Neural cell (in vitro differentiated cells): ENCODE measurements around the gene LHFPL2. TPM values are rescaled to one million over a fixed set of nuclear protein-coding genes. Genes with fewer than 3 reads are reported as not detected.

ENCODE experiments used
- H2AFZ ChIP-seq: fragments of 200-600, 300-800 bp; sonication (generic), shearing (Covaris generic); 2 replicates; pipeline ENCODE4 v1.6.0; 2014; ENCODE audit warnings: low read depth, mild to moderate bottlenecking, antibody characterized with exemption, low read length, moderate library complexity
- H3F3A ChIP-seq: fragments of 200-600 bp; shearing (Covaris generic); 2 replicates; pipeline ENCODE4 v1.6.1; 2016; ENCODE audit warnings: mild to moderate bottlenecking, moderate library complexity, mixed read lengths, antibody characterized with exemption, low read length; ENCODE audit not compliant: insufficient read depth, poor library complexity, severe bottlenecking
- H3K27ac ChIP-seq: fragments of 200-600, 300-800 bp; sonication (generic), shearing (Covaris generic); 2 replicates; pipeline ENCODE4 v1.5.1; 2014; ENCODE audit warnings: mild to moderate bottlenecking, low read length, moderate library complexity
- H3K27me3 ChIP-seq: fragments of 300-800, 200-600 bp; sonication (generic), shearing (Covaris generic); 2 replicates; pipeline ENCODE4 v1.6.0; 2014; ENCODE audit warnings: mild to moderate bottlenecking, low read depth, low read length, moderate library complexity; ENCODE audit not compliant: insufficient read depth
- H3K36me3 ChIP-seq: fragments of 300-800, 200-600 bp; sonication (generic), shearing (Covaris generic); 2 replicates; pipeline ENCODE4 v1.5.1; 2014; ENCODE audit warnings: mild to moderate bottlenecking, antibody characterized with exemption, low read length, moderate library complexity; ENCODE audit not compliant: insufficient read depth
- H3K4me2 ChIP-seq: fragments of 300-800, 200-600 bp; sonication (generic), shearing (Covaris generic); 2 replicates; pipeline ENCODE4 v1.6.0; 2014; ENCODE audit warnings: mild to moderate bottlenecking, low read length
- H3K4me3 ChIP-seq: fragments of 300-800, 200-600 bp; sonication (generic), shearing (Covaris generic); 2 replicates; pipeline ENCODE4 v1.5.1; 2014; ENCODE audit warnings: mild to moderate bottlenecking, low read length, moderate library complexity
- H3K79me2 ChIP-seq: fragments of 200-600 bp; shearing (Covaris generic); replicated peaks from 2 replicates; pipeline ENCODE4 v1.6.0; 2014; ENCODE audit warnings: mild to moderate bottlenecking, low read length, moderate library complexity; ENCODE audit not compliant: insufficient read depth
- H3K9ac ChIP-seq: fragments of 300-800, 200-600 bp; sonication (generic), shearing (Covaris generic); 2 replicates; pipeline ENCODE4 v1.6.1; 2016; ENCODE audit warnings: mild to moderate bottlenecking, low read length, mixed read lengths
- H3K9me2 ChIP-seq: fragments of 200-600 bp; shearing (Covaris generic); 2 replicates; pipeline ENCODE4 v1.6.1; 2016; ENCODE audit warnings: mild to moderate bottlenecking, low read length, mixed read lengths; ENCODE audit not compliant: insufficient read depth
- H3K9me3 ChIP-seq: fragments of 200-600, 300-800 bp; sonication (generic), shearing (Covaris generic); 2 replicates; pipeline ENCODE4 v1.6.1; 2016; ENCODE audit warnings: mild to moderate bottlenecking, mixed run types, low read length, moderate library complexity, mixed read lengths
- H4K20me1 ChIP-seq: fragments of 200-600 bp; shearing (Covaris generic); 2 replicates; pipeline ENCODE4 v1.6.1; 2016; ENCODE audit warnings: mild to moderate bottlenecking, mixed run types; ENCODE audit not compliant: insufficient read depth
- CTCF ChIP-seq: fragments of 450-650 bp; IDR thresholded peaks from 2 replicates; pipeline ENCODE4 v1.5.1; 2014; ENCODE audit warnings: antibody characterized with exemption, mild to moderate bottlenecking, moderate library complexity; ENCODE audit not compliant: poor library complexity, severe bottlenecking
- EP300 ChIP-seq: fragments of 450-650 bp; conservative IDR thresholded peaks from 2 replicates; pipeline ENCODE4 v1.6.1; 2014; ENCODE audit warnings: antibody characterized with exemption, mild to moderate bottlenecking, moderate library complexity; ENCODE audit not compliant: poor library complexity, severe bottlenecking
- EZH2 ChIP-seq: fragments of 200-600, 300-800 bp; shearing (Covaris generic), sonication (generic); IDR thresholded peaks from 2 replicates; pipeline ENCODE4 v1.6.1; 2014; ENCODE audit warnings: antibody characterized with exemption, low read length, borderline replicate concordance, mild to moderate bottlenecking; ENCODE audit not compliant: insufficient read depth, poor library complexity, severe bottlenecking
- MXI1 ChIP-seq: fragments of 450-650 bp; conservative IDR thresholded peaks from 2 replicates; pipeline ENCODE4 v1.6.1; 2014; ENCODE audit warnings: antibody characterized with exemption, mild to moderate bottlenecking; ENCODE audit not compliant: poor library complexity, severe bottlenecking
- POLR2AphosphoS5 ChIP-seq: IDR thresholded peaks from 2 replicates; pipeline ENCODE4 v1.6.1; 2012
- RAD21 ChIP-seq: fragments of 450-650 bp; conservative IDR thresholded peaks from 2 replicates; pipeline ENCODE4 v1.6.1; 2014; ENCODE audit warnings: antibody characterized with exemption, mild to moderate bottlenecking, moderate library complexity
- SMC3 ChIP-seq: fragments of 450-650 bp; conservative IDR thresholded peaks from 2 replicates; pipeline ENCODE4 v1.6.1; 2014; ENCODE audit warnings: antibody characterized with exemption, mild to moderate bottlenecking, moderate library complexity; ENCODE audit not compliant: poor library complexity
- TAF1 ChIP-seq: IDR thresholded peaks from 2 replicates; pipeline ENCODE4 v1.6.1; 2012; ENCODE audit warnings: low read depth
- polyA plus RNA-seq: library from polyadenylated mRNA; depleted of rRNA; stranded (reverse); fragments of >200 nt; gene quantifications from 2 replicates; pipeline ENCODE4 v1.2.3, GENCODE V29; 2014
- TF ChIP-seq, protein P1 (sequence below): IDR thresholded peaks from 2 replicates; pipeline ENCODE4 v1.6.1; 2012; ENCODE audit warnings: borderline replicate concordance

LHFPL2 gene
- polyA plus RNA-seq, 1 donor from 2014 or later = 1.6 TPM

DNA sequence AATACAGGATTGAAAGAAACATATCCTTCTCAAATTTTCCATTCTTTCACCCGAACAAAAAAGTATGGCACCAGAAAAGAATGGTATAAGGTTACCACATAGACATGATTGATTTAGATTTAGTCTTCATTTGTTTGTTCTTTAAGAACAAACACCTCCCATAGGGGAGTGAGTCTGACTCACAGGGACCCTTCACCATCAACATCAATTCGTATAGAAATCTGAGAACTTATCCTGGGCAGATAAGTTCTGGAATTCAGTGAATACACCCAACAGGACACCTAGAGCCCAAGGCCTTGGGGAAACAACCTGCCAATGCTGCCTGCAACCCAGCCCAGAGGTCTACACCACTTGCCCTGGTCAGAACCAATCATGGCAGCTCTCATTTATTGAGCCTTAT, 46.2 kb downstream of the LHFPL2 start:
- Histone ChIP-seq H3K9me2 (no peaks in the 10 kb centered on the region), H3K79me2 (no peaks in the 10 kb centered on the region), H3K36me3 (no peaks in the 10 kb centered on the region), H3F3A (no peaks in the 10 kb centered on the region), H3K4me3 (no peak overlapping the region), H3K9me3 (no peaks in the 10 kb centered on the region), H3K9ac (no peak overlapping the region), H4K20me1 (no peaks in the 10 kb centered on the region), H2AFZ (no peak overlapping the region), H3K4me2 (no peak overlapping the region), H3K27me3 (no peaks in the 10 kb centered on the region), H3K27ac (no peak overlapping the region)
- TF ChIP-seq RAD21 = no peak
- TF ChIP-seq CTCF = no peak
- no peak for TF ChIP-seq EP300
- TF ChIP-seq MXI1 = no peak
- TF ChIP-seq TAF1 = no peak
- TF ChIP-seq POLR2AphosphoS5 = no peak
- TF ChIP-seq, protein P1, sequence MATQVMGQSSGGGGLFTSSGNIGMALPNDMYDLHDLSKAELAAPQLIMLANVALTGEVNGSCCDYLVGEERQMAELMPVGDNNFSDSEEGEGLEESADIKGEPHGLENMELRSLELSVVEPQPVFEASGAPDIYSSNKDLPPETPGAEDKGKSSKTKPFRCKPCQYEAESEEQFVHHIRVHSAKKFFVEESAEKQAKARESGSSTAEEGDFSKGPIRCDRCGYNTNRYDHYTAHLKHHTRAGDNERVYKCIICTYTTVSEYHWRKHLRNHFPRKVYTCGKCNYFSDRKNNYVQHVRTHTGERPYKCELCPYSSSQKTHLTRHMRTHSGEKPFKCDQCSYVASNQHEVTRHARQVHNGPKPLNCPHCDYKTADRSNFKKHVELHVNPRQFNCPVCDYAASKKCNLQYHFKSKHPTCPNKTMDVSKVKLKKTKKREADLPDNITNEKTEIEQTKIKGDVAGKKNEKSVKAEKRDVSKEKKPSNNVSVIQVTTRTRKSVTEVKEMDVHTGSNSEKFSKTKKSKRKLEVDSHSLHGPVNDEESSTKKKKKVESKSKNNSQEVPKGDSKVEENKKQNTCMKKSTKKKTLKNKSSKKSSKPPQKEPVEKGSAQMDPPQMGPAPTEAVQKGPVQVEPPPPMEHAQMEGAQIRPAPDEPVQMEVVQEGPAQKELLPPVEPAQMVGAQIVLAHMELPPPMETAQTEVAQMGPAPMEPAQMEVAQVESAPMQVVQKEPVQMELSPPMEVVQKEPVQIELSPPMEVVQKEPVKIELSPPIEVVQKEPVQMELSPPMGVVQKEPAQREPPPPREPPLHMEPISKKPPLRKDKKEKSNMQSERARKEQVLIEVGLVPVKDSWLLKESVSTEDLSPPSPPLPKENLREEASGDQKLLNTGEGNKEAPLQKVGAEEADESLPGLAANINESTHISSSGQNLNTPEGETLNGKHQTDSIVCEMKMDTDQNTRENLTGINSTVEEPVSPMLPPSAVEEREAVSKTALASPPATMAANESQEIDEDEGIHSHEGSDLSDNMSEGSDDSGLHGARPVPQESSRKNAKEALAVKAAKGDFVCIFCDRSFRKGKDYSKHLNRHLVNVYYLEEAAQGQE = no peak
- no peak for TF ChIP-seq EZH2
- TF ChIP-seq SMC3 = no peak

DNA sequence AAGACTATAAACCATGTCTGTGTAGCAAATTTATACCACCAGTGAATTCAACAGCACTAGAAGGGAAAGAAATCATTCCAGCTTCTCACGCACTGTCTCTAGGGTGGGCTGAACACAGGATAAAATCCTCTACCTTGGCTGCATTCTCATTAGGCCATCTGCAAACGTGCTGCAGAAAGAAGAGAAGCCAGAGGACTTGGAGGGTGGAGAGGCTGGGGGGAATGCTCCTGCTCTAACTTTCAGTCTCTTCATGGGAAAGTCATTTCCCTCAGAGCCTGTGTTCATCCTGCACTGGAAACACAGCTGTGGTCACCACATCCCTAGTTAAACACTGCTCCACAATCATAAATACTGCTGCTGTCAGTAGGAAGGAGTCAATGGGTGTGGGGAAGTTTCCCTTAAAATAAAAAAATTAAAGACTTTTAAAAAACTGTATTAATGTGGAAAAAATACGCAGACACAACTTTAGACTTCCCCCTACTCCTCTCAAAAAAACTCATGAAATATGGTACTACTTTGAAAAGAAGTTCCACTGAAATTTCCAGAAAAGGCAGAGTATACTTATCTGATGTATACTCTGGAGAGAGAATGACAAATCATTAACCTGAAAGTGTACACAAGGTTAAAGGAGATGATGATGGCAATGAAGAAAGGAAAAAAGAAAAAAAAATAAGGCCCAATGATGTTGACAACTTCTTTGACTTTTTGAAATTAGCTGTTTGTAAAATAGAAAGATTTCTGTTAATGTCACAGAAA, 46.8 kb downstream of the LHFPL2 start:
- H3K27me3 ChIP-seq = no peaks in the 10 kb centered on the region
- H3K9ac ChIP-seq = no peak overlapping the region
- H3K36me3 ChIP-seq = no peaks in the 10 kb centered on the region
- no peaks in the 10 kb centered on the region for H4K20me1 ChIP-seq
- H3K9me2 ChIP-seq = no peaks in the 10 kb centered on the region
- no peaks in the 10 kb centered on the region for H3K9me3 ChIP-seq
- no peaks in the 10 kb centered on the region for H3F3A ChIP-seq
- H3K4me3 ChIP-seq = no peak overlapping the region
- H3K27ac ChIP-seq = no peak overlapping the region
- H3K4me2 ChIP-seq = no peak overlapping the region
- TF ChIP-seq TAF1 (no peak), MXI1 (no peak), EP300 (no peak), SMC3 (no peak), EZH2 (no peak), RAD21 (no peak), POLR2AphosphoS5 (no peak), CTCF (no peak)
- TF ChIP-seq, protein P1 = no peak
- H3K79me2 ChIP-seq = no peaks in the 10 kb centered on the region
- H2AFZ ChIP-seq = no peak overlapping the region
